Right renal pelvis (tissue), 4 donors: ENCODE measurements around the gene SERPINB10. TPM values are rescaled to one million over a fixed set of nuclear protein-coding genes. Genes with fewer than 3 reads are reported as not detected.
"Not testable (repeated sequence)": the region's sequence is repeated elsewhere in the genome, so short reads cannot be mapped to it uniquely, and the experiment has no call there.

Experiments used
- DNase-seq, 4 donors: peaks; one replicate each; pipeline ENCODE4 v3.0.0-alpha.2; 2013; ENCODE audit warnings: low read depth in 4 of 4, low spot score in 3 of 4, missing footprints in 1 of 4
- polyA plus RNA-seq, 4 donors: library from polyadenylated mRNA; unstranded; fragments of 120-200 nt; gene quantifications; one replicate each; pipeline ENCODE4 v1.2.1, GENCODE V29; 2013; ENCODE audit not compliant: insufficient read length in 4 of 4

The SERPINB10 gene
- polyA plus RNA-seq, 4 donors = 0.04 to 0.34 (median 0.08) TPM; not detected in 1

GRCh38 chr18:63890950-63891304 lies 16.8 kb upstream of the SERPINB10 start:
- no peak for DNase-seq

- no peak for DNase-seq
These were observed 15.2 kb upstream of the SERPINB10 start for GRCh38 chr18:63892566-63892965.

GRCh38 chr18:63894106-63894772 lies 13.5 kb upstream of the SERPINB10 start:
- DNase-seq = no peak

- DNase-seq = no peak
These were observed 12.6 kb upstream of the SERPINB10 start for GRCh38 chr18:63895190-63895589.

GRCh38 chr18:63897072-63897471 lies 10.7 kb upstream of the SERPINB10 start:
- DNase-seq = no peak

- DNase-seq = no peak
These were observed 8.6 kb upstream of the SERPINB10 start for GRCh38 chr18:63899206-63899605.

- no peak for DNase-seq
These were observed 3.7 kb upstream of the SERPINB10 start for GRCh38 chr18:63903851-63904570.

GRCh38 chr18:63904694-63905093 lies 3.1 kb upstream of the SERPINB10 start:
- DNase-seq = no peak

GRCh38 chr18:63905361-63905760 lies 2.4 kb upstream of the SERPINB10 start:
- no peak for DNase-seq

- DNase-seq = no peak
These were observed 1.7 kb upstream of the SERPINB10 start for GRCh38 chr18:63906056-63906455.

- DNase-seq = no peak
These were observed 1.1 kb downstream of the SERPINB10 start for GRCh38 chr18:63908858-63909257.

GRCh38 chr18:63909870-63910269 lies 2.1 kb downstream of the SERPINB10 start:
- DNase-seq = no peak

- no peak for DNase-seq
These were observed 10.1 kb downstream of the SERPINB10 start for GRCh38 chr18:63917817-63918216.

GRCh38 chr18:63922049-63922448 lies 14.3 kb downstream of the SERPINB10 start:
- DNase-seq = no peak

- DNase-seq = no peak
These were observed 16.8 kb downstream of the SERPINB10 start for GRCh38 chr18:63924551-63924950.

GRCh38 chr18:63928331-63928730 lies 20.6 kb downstream of the SERPINB10 start:
- DNase-seq = no peak

- not testable (repeated sequence) for DNase-seq
These were observed 21.6 kb downstream of the SERPINB10 start for GRCh38 chr18:63929369-63929768.

GRCh38 chr18:63930773-63931354 lies 23.1 kb downstream of the SERPINB10 start:
- no peak for DNase-seq

- peak; percentile 23 to 55 (median 44) for DNase-seq
These were observed 28.6 kb downstream of the SERPINB10 start for GRCh38 chr18:63936156-63936931.

GRCh38 chr18:63936932-63937393 lies 29.2 kb downstream of the SERPINB10 start:
- DNase-seq = no peak

GRCh38 chr18:63940008-63940407 lies 32.2 kb downstream of the SERPINB10 start:
- DNase-seq = no peak
